IMR-90 (cell line): ENCODE measurements around the gene CEMIP2. TPM values are rescaled to one million over a fixed set of nuclear protein-coding genes. Genes with fewer than 3 reads are reported as not detected.

Experiments
- ATAC-seq: fragments of 200-7000 bp; cut with Tn5 transposase; 2 replicates; pipeline ENCODE4 v1.9.1; 2020; ENCODE audit warnings: low read depth, mild to moderate bottlenecking, moderate library complexity
- BruUV-seq: library from RNA; stranded (reverse); fragments of 400-500 nt; replicated peaks from 2 replicates; lab custom pipeline; 2021; lab: Mats Ljungman, UMichigan
- CTCF ChIA-PET: fragments of 300-600 bp; formaldehyde crosslinking; extraction: SDS; loops from one replicate; lab custom pipeline; 2021; ENCODE audit warnings: antibody characterized with exemption; lab: Yijun Ruan, JAX
- POLR2A ChIA-PET: fragments of 300-600 bp; sonication (Branson Sonifier 250); formaldehyde crosslinking; loops from one replicate; lab custom pipeline; 2022; ENCODE audit warnings: antibody characterized with exemption; ENCODE audit not compliant: unreplicated experiment; lab: Charles Lee
- DNase-seq: peaks from one replicate; pipeline ENCODE4 v3.0.0; 2013
- H2AFZ ChIP-seq: replicated peaks from 2 replicates; pipeline ENCODE3; 2013; ENCODE audit warnings: low read length, mild to moderate bottlenecking; ENCODE audit not compliant: poor library complexity
- H2AK5ac ChIP-seq: 2 replicates; pipeline ENCODE4 v1.6.1; 2013; ENCODE audit warnings: low read depth, low read length, inconsistent platforms
- H2AK9ac ChIP-seq: replicated peaks from 2 replicates; pipeline ENCODE3; 2013; ENCODE audit warnings: mild to moderate bottlenecking, low read depth, low read length, moderate library complexity; ENCODE audit not compliant: poor library complexity
- H2BK120ac ChIP-seq: 2 replicates; pipeline ENCODE4 v1.6.1; 2013; ENCODE audit warnings: low read depth, low read length, inconsistent platforms
- H2BK15ac ChIP-seq: 3 replicates; pipeline ENCODE4 v1.6.1; 2013; ENCODE audit warnings: low read depth, low read length, inconsistent platforms
- H2BK20ac ChIP-seq: 2 replicates; pipeline ENCODE4 v1.6.1; 2013; ENCODE audit warnings: low read depth, mild to moderate bottlenecking, inconsistent platforms, low read length, moderate library complexity
- H2BK5ac ChIP-seq: 2 replicates; pipeline ENCODE4 v1.6.1; 2013; ENCODE audit warnings: mild to moderate bottlenecking, low read depth, low read length, inconsistent platforms; ENCODE audit not compliant: poor library complexity, severe bottlenecking
- H3K14ac ChIP-seq: replicated peaks from 2 replicates; pipeline ENCODE4 v1.6.1; 2013; ENCODE audit warnings: low read depth, low read length, inconsistent platforms
- H3K18ac ChIP-seq: 2 replicates; pipeline ENCODE4 v1.6.1; 2013; ENCODE audit warnings: low read depth, low read length, control low read depth
- H3K23ac ChIP-seq: 2 replicates; pipeline ENCODE4 v1.6.1; 2013; ENCODE audit warnings: low read depth, low read length, inconsistent platforms
- H3K27ac ChIP-seq: 2 replicates; pipeline ENCODE4 v1.5.1; 2013; ENCODE audit warnings: mild to moderate bottlenecking, control low read depth, low read length; ENCODE audit not compliant: insufficient read depth
- H3K27me3 ChIP-seq: 2 replicates; pipeline ENCODE4 v1.6.1; 2013; ENCODE audit warnings: low read length; ENCODE audit not compliant: control insufficient read depth, insufficient read depth
- H3K36me3 ChIP-seq: 2 replicates; pipeline ENCODE4 v1.6.1; 2013; ENCODE audit warnings: low read length, mixed read lengths; ENCODE audit not compliant: control insufficient read depth, insufficient read depth
- H3K4ac ChIP-seq: 2 replicates; pipeline ENCODE4 v1.6.1; 2013; ENCODE audit warnings: low read depth, low read length, inconsistent platforms
- H3K4me1 ChIP-seq: 2 replicates; pipeline ENCODE4 v1.6.1; 2013; ENCODE audit warnings: low read length, mixed read lengths; ENCODE audit not compliant: control insufficient read depth, insufficient read depth
- H3K4me2 ChIP-seq: 2 replicates; pipeline ENCODE4 v1.6.1; 2013; ENCODE audit warnings: low read depth, mild to moderate bottlenecking, control low read depth, low read length, moderate library complexity
- H3K4me3 ChIP-seq: 2 replicates; pipeline ENCODE4 v1.5.1; 2013; ENCODE audit warnings: low read depth, mild to moderate bottlenecking, control low read depth, low read length, moderate library complexity; ENCODE audit not compliant: insufficient read depth
- H3K56ac ChIP-seq: 2 replicates; pipeline ENCODE4 v1.6.1; 2013; ENCODE audit warnings: low read length, inconsistent platforms; ENCODE audit not compliant: insufficient read depth; ENCODE audit errors: extremely low read depth
- H3K79me1 ChIP-seq, 2 experiments: 2 replicates each; pipeline ENCODE4 v1.6.1; 2013; ENCODE audit warnings: low read length in 2 of 2, inconsistent platforms in 1 of 2, low read depth in 1 of 2
- H3K9ac ChIP-seq: 2 replicates; pipeline ENCODE4 v1.6.1; 2013; ENCODE audit warnings: low read depth, low read length, control low read depth
- H3K9me1 ChIP-seq: 2 replicates; pipeline ENCODE4 v1.6.1; 2013; ENCODE audit warnings: low read length, inconsistent platforms; ENCODE audit not compliant: insufficient read depth
- H3K9me3 ChIP-seq: 2 replicates; pipeline ENCODE4 v1.6.1; 2013; ENCODE audit warnings: low read length; ENCODE audit not compliant: control insufficient read depth, insufficient read depth
- H4K20me1 ChIP-seq: 2 replicates; pipeline ENCODE4 v1.6.1; 2013; ENCODE audit warnings: low read length, inconsistent platforms; ENCODE audit not compliant: insufficient read depth
- H4K5ac ChIP-seq: 2 replicates; pipeline ENCODE4 v1.6.1; 2013; ENCODE audit warnings: mild to moderate bottlenecking, low read depth, low read length, control low read depth
- H4K8ac ChIP-seq, 2 experiments: 2 replicates each; pipeline ENCODE4 v1.6.1; 2013; ENCODE audit warnings: low read depth in 2 of 2, low read length in 2 of 2, control low read depth in 1 of 2, inconsistent platforms in 1 of 2
- H4K91ac ChIP-seq: 2 replicates; pipeline ENCODE4 v1.6.1; 2013; ENCODE audit warnings: low read depth, low read length, inconsistent platforms; ENCODE audit not compliant: insufficient read depth
- BHLHE40 ChIP-seq: fragments of 150-350 bp; IDR thresholded peaks from 2 replicates; pipeline ENCODE4 v1.6.1; 2016; ENCODE audit warnings: mild to moderate bottlenecking, low read depth, low read length
- RFX5 ChIP-seq: IDR thresholded peaks from 2 replicates; pipeline ENCODE4 v1.8.0; 2012; ENCODE audit warnings: low read depth, mild to moderate bottlenecking, low read length, moderate library complexity
- WGBS, 2 experiments: methylation state at CpG; one replicate each; pipeline versions ENCODE4 v1.1.5 to v1.1.7; 2013; ENCODE audit warnings: missing lambda C conversion rate in 2 of 2; ENCODE audit not compliant: insufficient read length in 1 of 2; ENCODE audit errors: extremely low coverage in 2 of 2; 5-methylcytosine and 5-hydroxymethylcytosine counted together
- dilution Hi-C: fragments of 300-500 bp; cut with HindIII; formaldehyde crosslinking; loops from one replicate; pipeline ENCODE4 v1.14.3; 2018; ENCODE audit warnings: low sequenced_read_pairs; ENCODE audit not compliant: unreplicated experiment
- in situ Hi-C: fragments of 300-500 bp; cut with MboI; formaldehyde crosslinking; loops from 3 replicates; pipeline ENCODE4 v1.14.3; 2019; ENCODE audit warnings: low sequenced_read_pairs, inconsistent platforms, mixed read lengths
- intact Hi-C: fragments of 100-400 bp; cut with micrococcal nuclease; formaldehyde crosslinking; loops from 2 replicates; pipeline ENCODE4 v1.10.0; 2022
- polyA plus RNA-seq, 3 experiments: library from polyadenylated mRNA; depleted of rRNA; stranded (reverse); fragments of >200 nt; gene quantifications; 2 replicates each; pipeline ENCODE4 v1.2.3, GENCODE V29; 2012; ENCODE audit warnings: low replicate concordance in 1 of 3
- total RNA-seq: library from RNA; depleted of rRNA; stranded (reverse); fragments of >200 nt; gene quantifications from 2 replicates; pipeline ENCODE4 v1.2.3, GENCODE V29; 2012

Gene CEMIP2
- total and polyA plus RNA-seq, 2 of the 4 experiments (the other 2 are of a cell fraction) = 65.2 to 67.4 TPM

GRCh38 chr9:71791875-71792274 lies 23.6 kb upstream of the CEMIP2 start:
- Histone ChIP-seq H3K27me3 (no peaks in the 10 kb centered on the region), H3K9me3 (no peaks in the 10 kb centered on the region), H3K36me3 (no peaks in the 10 kb centered on the region), H2AK5ac (no peak overlapping the region), H3K9me1 (no peaks in the 10 kb centered on the region; the same call in 1 of the 2 replicates), H4K91ac (no peak overlapping the region), H3K4ac (no peak overlapping the region), H3K4me2 (no peak overlapping the region), H3K23ac (no peak overlapping the region), H2BK5ac (no peak overlapping the region), H3K79me1 (no peaks in the 10 kb centered on the region), H4K5ac (no peak overlapping the region), H3K14ac (no peak overlapping the region), H3K4me3 (no peak overlapping the region), H2AFZ (no peak overlapping the region), H3K56ac (no peak overlapping the region), H2BK20ac (no peak overlapping the region), H4K20me1 (no peaks in the 10 kb centered on the region), H2BK120ac (no peak overlapping the region), H3K4me1 (peaks cover 3% of the 10 kb centered on the region; the same call in 1 of the 2 replicates), H3K27ac (no peak overlapping the region), H3K18ac (no peak overlapping the region), H4K8ac (no peak overlapping the region), H2AK9ac (no peak overlapping the region), H2BK15ac (no peak overlapping the region), H3K9ac (no peak overlapping the region)
- WGBS, 2 experiments = 49% methylated on average over 2 of the region's 4 CpGs; no CpG with 5 or more reads in 1 of the 2 experiments
- no TSS peak for BruUV-seq
- intact Hi-C loops = no loop called here
- TF ChIP-seq BHLHE40 (no peak), RFX5 (no peak)
- POLR2A ChIA-PET = no interaction called here
- peak; percentile 30 for DNase-seq
- in situ Hi-C loops = no loop called here
- CTCF ChIA-PET = interaction anchor here (1.2 to 1.8 kb wide), 2 partner anchors 15 to 247 kb away, joined by 3 to 7 read pairs; no protein-coding TSS in a partner anchor
- no peak for ATAC-seq
- dilution Hi-C loops = no loop called here
